Right lobe of liver (tissue), 6 donors: ENCODE data around the gene BST2. TPM values are rescaled to one million over a fixed set of nuclear protein-coding genes. Genes with fewer than 3 reads are reported as not detected.

ENCODE experiments used
- ATAC-seq, 4 donors: fragments of 200-7000 bp; cut with Tn5 transposase; one replicate each; pipeline ENCODE4 v1.9.1; 2020; ENCODE audit warnings: mild to moderate bottlenecking in 4 of 4, moderate library complexity in 4 of 4
- DNase-seq, 3 donors: peaks; one replicate each; pipeline ENCODE4 v3.0.0-alpha.2; 2020
- H3K27ac ChIP-seq, 3 donors: fragments of 200-600 bp; one replicate each; pipeline ENCODE4 v1.8.0; 2022
- H3K27me3 ChIP-seq, 2 donors: fragments of 200-600 bp; one replicate each; pipeline ENCODE4 v1.8.0; 2022
- H3K36me3 ChIP-seq, 4 donors: fragments of 200-600 bp; sonication (generic) in 1 of 4; one replicate each; pipeline versions ENCODE4 v1.5.1 to v1.8.0; 2017 to 2022; ENCODE audit warnings: control low read depth in 1 of 4
- H3K4me1 ChIP-seq, 4 donors: fragments of 200-600 bp; sonication (generic) in 1 of 4; one replicate each; pipeline versions ENCODE4 v1.5.1 to v1.8.0; 2017 to 2022; ENCODE audit warnings: control low read depth in 1 of 4
- H3K4me3 ChIP-seq, 3 donors: fragments of 200-600 bp; one replicate each; pipeline ENCODE4 v1.8.0; 2022
- H3K9me3 ChIP-seq, 4 donors: fragments of 200-600 bp; sonication (generic) in 1 of 4; one replicate each; pipeline versions ENCODE4 v1.5.1 to v1.8.0; 2017 to 2022; ENCODE audit warnings: control low read depth in 1 of 4
- CTCF ChIP-seq, 4 donors: fragments of 200-600 bp in 3 of 4; fragments of 450-650 bp in 1 of 4; IDR thresholded peaks; one replicate each; pipeline versions ENCODE4 v1.5.1 to v1.8.0; 2016 to 2022; ENCODE audit warnings: antibody characterized with exemption in 4 of 4, mild to moderate bottlenecking in 2 of 4
- POLR2A ChIP-seq: fragments of 450-650 bp; IDR thresholded peaks from one replicate; pipeline ENCODE4 v1.6.1; 2017; ENCODE audit warnings: antibody characterized with exemption, mild to moderate bottlenecking
- WGBS: methylation state at CpG from one replicate; pipeline ENCODE4 v1.1.6; 2018; ENCODE audit warnings: low coverage, low lambda C conversion rate; ENCODE audit not compliant: insufficient coverage; ENCODE audit errors: missing lambda C conversion rate; 5-methylcytosine and 5-hydroxymethylcytosine counted together
- intact Hi-C, 2 donors: fragments of 100-400 bp; cut with DNase I; formaldehyde crosslinking; loops; one replicate each; pipeline versions ENCODE4 v1.11.2 to v1.14.1; 2022
- total RNA-seq, 6 experiments: library from RNA; depleted of rRNA in 2 of 6; stranded (reverse); fragments of >200 nt in 2 of 6; fragmentation: NEBNext Ultra II Directional in 3 of 6; extraction: Animal tissue kit (Norgen Biotek cat#: 25700) in 3 of 6; gene quantifications; one replicate each; pipeline versions ENCODE4 v1.1.0 to v1.2.4, GENCODE V29; 2016 to 2023
- donor health status: DM: no; HTN: yes; CAD: no.
- donor health status: DM: no; HTN: no; CAD: no.
- donor health status: DM: no; HTN: no; CAD: no.
- donor health status: DM: no; HTN: yes; CAD: no.
- donor health status: DM: no; HTN: yes; CAD: no.

Gene BST2
- total RNA-seq, 6 experiments from 2014 or later = 78.2 to 157 (median 96.2) TPM

- ATAC-seq (peak in 1 of 4 donors; percentile 8), DNase-seq (no peak)
- WGBS = 10% methylated on average over 18 of the region's 26 CpGs
- intact Hi-C loops = loop anchor here in 1 of 2 donors (10.0 kb wide), 1 partner anchor 63 kb away; no protein-coding TSS in a partner anchor
- TF ChIP-seq POLR2A = no peak
- TF ChIP-seq CTCF (IDR thresholded peaks at IDR 0.05) = no peak
- Histone ChIP-seq H3K4me3 (peak overlapping the region; percentile 3 to 25 (median 20)), H3K36me3 (no peaks in the 10 kb centered on the region), H3K27ac (no peak overlapping the region), H3K27me3 (no peaks in the 10 kb centered on the region), H3K4me1 (peaks cover 0 to 5% (median 1%) of the 10 kb centered on the region in 4 donors), H3K9me3 (no peaks in the 10 kb centered on the region)
Observed at GRCh38 chr19:17391371-17392151, 13.9 kb downstream of the BST2 start.

- peak; percentile 84 to 86 (median 84) for DNase-seq
- H3K36me3 ChIP-seq = no peaks in the 10 kb centered on the region
- ATAC-seq = peak; percentile 94 to 97 (median 96)
- peaks cover 0 to 5% (median 1%) of the 10 kb centered on the region in 4 donors for H3K4me1 ChIP-seq
- H3K9me3 ChIP-seq = no peaks in the 10 kb centered on the region
- intact Hi-C loops = loop anchor here in 1 of 2 donors (10.0 kb wide), 1 partner anchor 64 kb away; no protein-coding TSS in a partner anchor
- no peaks in the 10 kb centered on the region for H3K27me3 ChIP-seq
- H3K27ac ChIP-seq = no peak overlapping the region
- 3% methylated on average over 37 of the region's 50 CpGs for WGBS
- peak overlapping the region; percentile 13 to 28 (median 24) for H3K4me3 ChIP-seq
- TF ChIP-seq CTCF (IDR thresholded peaks at IDR 0.05) = peak; percentile 51 to 71 (median 62)
- TF ChIP-seq POLR2A = no peak
Observed at GRCh38 chr19:17390665-17391370, 14.6 kb downstream of the BST2 start.

GRCh38 chr19:17389957-17390664 is 15.3 kb downstream of the BST2 start:
- Histone ChIP-seq H3K9me3 (no peaks in the 10 kb centered on the region), H3K36me3 (no peaks in the 10 kb centered on the region), H3K4me3 (peak overlapping the region; percentile 13 to 28 (median 24)), H3K4me1 (peaks cover 0 to 5% (median 1%) of the 10 kb centered on the region in 4 donors), H3K27ac (no peak overlapping the region), H3K27me3 (no peaks in the 10 kb centered on the region)
- intact Hi-C loops = loop anchor here in 1 of 2 donors (5.0 to 10.0 kb wide), 2 partner anchors 43 to 65 kb away; no protein-coding TSS in a partner anchor
- TF ChIP-seq POLR2A (no peak), CTCF (IDR thresholded peaks at IDR 0.05) (no peak)
- 73% methylated on average over 3 of the region's 37 CpGs for WGBS
- ATAC-seq = no peak
- no peak for DNase-seq

GRCh38 chr19:17389288-17389687 is 16.1 kb downstream of the BST2 start:
- intact Hi-C loops = loop anchor here in 1 of 2 donors (5.0 kb wide), 1 partner anchor 42 kb away; no protein-coding TSS in a partner anchor
- no peaks in the 10 kb centered on the region for H3K9me3 ChIP-seq
- ATAC-seq (no peak), DNase-seq (no peak)
- H3K36me3 ChIP-seq = no peaks in the 10 kb centered on the region
- H3K27ac ChIP-seq = no peak overlapping the region
- H3K27me3 ChIP-seq = no peaks in the 10 kb centered on the region
- peaks cover 0 to 5% (median 1%) of the 10 kb centered on the region in 4 donors for H3K4me1 ChIP-seq
- no peak overlapping the region for H3K4me3 ChIP-seq
- no peak for TF ChIP-seq POLR2A
- WGBS = 47% methylated on average over 1 of the region's 1 CpG
